Upper lobe of left lung (tissue), 4 donors: Measurements from ENCODE around the gene ZMYND8.

Experiments
- CTCF ChIP-seq, 6 experiments: fragments of 450-650 bp in 4 of 6; fragments of 200-600 bp in 2 of 6; sonication (generic) in 2 of 6; IDR thresholded peaks; one replicate each; pipeline ENCODE4 v1.5.1; 2016 to 2019; ENCODE audit warnings: antibody characterized with exemption in 6 of 6
- EP300 ChIP-seq, 4 donors: sonication (generic); formaldehyde crosslinking; IDR thresholded peaks; one replicate each; pipeline ENCODE4 v1.5.1; 2017; ENCODE audit warnings: antibody characterized with exemption in 4 of 4, control low read depth in 2 of 4
- POLR2A ChIP-seq, 4 donors: fragments of 450-650 bp; IDR thresholded peaks; one replicate each; pipeline ENCODE4 v1.5.1; 2016 to 2017; ENCODE audit warnings: antibody characterized with exemption in 4 of 4, mild to moderate bottlenecking in 2 of 4
- POLR2AphosphoS5 ChIP-seq, 2 donors: sonication (generic); formaldehyde crosslinking; IDR thresholded peaks; one replicate each; pipeline ENCODE4 v1.5.1; 2017; ENCODE audit warnings: antibody characterized with exemption in 2 of 2

GRCh38 chr20:47196091-47197081, 160.1 kb downstream of the ZMYND8 start:
- TF ChIP-seq EP300 (IDR thresholded peaks at IDR 0.05) (no peak), CTCF (IDR thresholded peaks at IDR 0.05) (peak; percentile 88 to 94 (median 91)), POLR2AphosphoS5 (IDR thresholded peaks at IDR 0.05) (peak; percentile 4 to 18), POLR2A (IDR thresholded peaks at IDR 0.05) (no peak)
